HepG2 (cell line): ENCODE measurements around the gene EYA2. TPM values are rescaled to one million over a fixed set of nuclear protein-coding genes. Genes with fewer than 3 reads are reported as not detected.

Experiments used
- ASH2L ChIP-seq: fragments of 300-600, 200-600 bp; sonication (generic); IDR thresholded peaks from 2 replicates; pipeline ENCODE4 v1.7.0; 2017; ENCODE audit warnings: low read depth, mild to moderate bottlenecking, moderate library complexity, mixed read lengths, low read length; ENCODE audit not compliant: insufficient read length
- ATF6 ChIP-seq: sonication (generic); formaldehyde crosslinking; conservative IDR thresholded peaks from 2 replicates; pipeline ENCODE4 v1.4.0; 2020; ENCODE audit warnings: missing genetic modification reagents
- CREBL2 ChIP-seq: sonication (generic); formaldehyde crosslinking; IDR thresholded peaks from 2 replicates; pipeline ENCODE4 v1.8.1; 2023; ENCODE audit warnings: missing genetic modification reagents, mild to moderate bottlenecking, borderline replicate concordance
- CSRNP2 ChIP-seq: sonication (generic); formaldehyde crosslinking; conservative IDR thresholded peaks from 2 replicates; pipeline ENCODE4 v1.8.0; 2022; ENCODE audit warnings: low read depth, missing genetic modification reagents
- DR1 ChIP-seq: sonication (generic); formaldehyde crosslinking; IDR thresholded peaks from 2 replicates; pipeline ENCODE4 v1.8.0; 2021; ENCODE audit warnings: mild to moderate bottlenecking, missing genetic modification reagents, inconsistent platforms
- IRF1 ChIP-seq: sonication (generic); formaldehyde crosslinking; IDR thresholded peaks from 2 replicates; pipeline ENCODE4 v1.4.0; 2020; ENCODE audit warnings: low read depth, mild to moderate bottlenecking, missing genetic modification reagents
- PRPF4 ChIP-seq: fragments of 200-400 bp; formaldehyde crosslinking; IDR thresholded peaks from 2 replicates; pipeline ENCODE4 v1.6.1; 2016; ENCODE audit warnings: low read length, low read depth; ENCODE audit not compliant: poor library complexity, severe bottlenecking
- U2AF2 ChIP-seq: fragments of 200-400 bp; formaldehyde crosslinking; IDR thresholded peaks from 2 replicates; pipeline ENCODE4 v1.6.1; 2017; ENCODE audit warnings: low read depth, mild to moderate bottlenecking, low read length
- ZBTB46 ChIP-seq: sonication (generic); formaldehyde crosslinking; IDR thresholded peaks from 2 replicates; pipeline ENCODE4 v1.4.0; 2020; ENCODE audit warnings: mild to moderate bottlenecking, missing genetic modification reagents, borderline replicate concordance
- ZFP62 ChIP-seq: sonication (generic); formaldehyde crosslinking; IDR thresholded peaks from 2 replicates; pipeline ENCODE4 v1.4.0; 2020; ENCODE audit warnings: missing genetic modification reagents
- ZMYM4 ChIP-seq: sonication (generic); formaldehyde crosslinking; IDR thresholded peaks from 2 replicates; pipeline ENCODE4 v1.8.1; 2023; ENCODE audit warnings: mild to moderate bottlenecking, missing genetic modification reagents
- ZNF317 ChIP-seq: sonication (generic); formaldehyde crosslinking; IDR thresholded peaks from 2 replicates; pipeline ENCODE4 v1.5.0; 2020; ENCODE audit warnings: mild to moderate bottlenecking, missing genetic modification reagents
- ZNF430 ChIP-seq: sonication (generic); formaldehyde crosslinking; IDR thresholded peaks from 2 replicates; pipeline ENCODE4 v1.9.0; 2021; ENCODE audit warnings: mild to moderate bottlenecking, missing genetic modification reagents
- ZNF496 ChIP-seq: sonication (generic); formaldehyde crosslinking; IDR thresholded peaks from 2 replicates; pipeline ENCODE4 v1.8.1; 2023; ENCODE audit warnings: mild to moderate bottlenecking, moderate library complexity, missing genetic modification reagents; ENCODE audit not compliant: insufficient replicate concordance
- ZNF512 ChIP-seq: sonication (generic); formaldehyde crosslinking; IDR thresholded peaks from 2 replicates; pipeline ENCODE4 v1.4.0; 2020; ENCODE audit warnings: mild to moderate bottlenecking, missing genetic modification reagents
- ZNF570 ChIP-seq: sonication (generic); formaldehyde crosslinking; IDR thresholded peaks from 2 replicates; pipeline ENCODE4 v1.4.0; 2020; ENCODE audit warnings: mild to moderate bottlenecking, missing genetic modification reagents, borderline replicate concordance
- ZNF703 ChIP-seq: sonication (generic); formaldehyde crosslinking; IDR thresholded peaks from 2 replicates; pipeline ENCODE4 v1.5.1; 2020; ENCODE audit warnings: missing genetic modification reagents, mild to moderate bottlenecking, moderate library complexity, borderline replicate concordance
- ZNF709 ChIP-seq: sonication (generic); formaldehyde crosslinking; IDR thresholded peaks from 2 replicates; pipeline ENCODE4 v1.5.0; 2020; ENCODE audit warnings: mild to moderate bottlenecking, missing genetic modification reagents
- ZNF773 ChIP-seq: sonication (generic); formaldehyde crosslinking; IDR thresholded peaks from 2 replicates; pipeline ENCODE4 v1.4.0; 2020; ENCODE audit warnings: missing genetic modification reagents, borderline replicate concordance
- ZNF781 ChIP-seq: sonication (generic); formaldehyde crosslinking; IDR thresholded peaks from 2 replicates; pipeline ENCODE4 v1.5.1; 2020; ENCODE audit warnings: borderline replicate concordance, mild to moderate bottlenecking, missing genetic modification reagents; ENCODE audit errors: not compliant biosample characterization
- polyA plus RNA-seq, 8 experiments: library from polyadenylated mRNA; depleted of rRNA in 3 of 8; stranded (reverse) in 7 of 8; unstranded in 1 of 8; fragments of >200 nt; fragmentation: Illumina TruSeq in 4 of 8; extraction: Trizol in 4 of 8; gene quantifications; 2 replicates each; pipeline versions ENCODE4 v1.2.1 to v1.2.3, GENCODE V29; 2011 to 2016; ENCODE audit warnings: low read depth in 4 of 8, missing spikeins in 1 of 8, mixed read lengths in 1 of 8; ENCODE audit not compliant: insufficient read depth in 1 of 8
- total RNA-seq, 5 experiments: library from RNA; depleted of rRNA; stranded (reverse); fragments of >200 nt; fragmentation: Illumina TruSeq; extraction: Trizol; gene quantifications; 2 replicates each; pipeline ENCODE4 v1.2.3, GENCODE V29; 2016; ENCODE audit warnings: low read depth in 1 of 5

Gene EYA2
- total and polyA plus RNA-seq, 2 of the 13 experiments (the other 11 are each of a cell fraction or from before 2014, with no cell fraction given) = not detected

- TF ChIP-seq ATF6 (no peak), U2AF2 (no peak), CREBL2 (no peak), ZMYM4 (peak; percentile 66), CSRNP2 (CRISPR knock-in tag) (no peak), ZFP62 (no peak), IRF1 (CRISPR knock-in tag) (no peak), ASH2L (no peak), DR1 (CRISPR knock-in tag) (no peak), ZNF496 (CRISPR knock-in tag) (no peak), ZNF709 (CRISPR knock-in tag) (no peak), ZBTB46 (CRISPR knock-in tag) (peak; percentile 79; the same call in 1 of the 2 replicates), ZNF773 (CRISPR knock-in tag) (no peak), PRPF4 (no peak), ZNF512 (no peak), ZNF317 (CRISPR knock-in tag) (no peak), ZNF781 (CRISPR knock-in tag) (no peak), ZNF570 (no peak; the same call in 1 of the 2 replicates), ZNF430 (no peak), ZNF703 (CRISPR knock-in tag) (no peak)
Observed at GRCh38 chr20:47165376-47165865, 270.8 kb downstream of the EYA2 start (continued).
